ENCODE data around the gene PRUNE2.
A peak's percentile ranks its signal among the peaks of the same experiment; 100 is the strongest.

PRUNE2 gene

DNA sequence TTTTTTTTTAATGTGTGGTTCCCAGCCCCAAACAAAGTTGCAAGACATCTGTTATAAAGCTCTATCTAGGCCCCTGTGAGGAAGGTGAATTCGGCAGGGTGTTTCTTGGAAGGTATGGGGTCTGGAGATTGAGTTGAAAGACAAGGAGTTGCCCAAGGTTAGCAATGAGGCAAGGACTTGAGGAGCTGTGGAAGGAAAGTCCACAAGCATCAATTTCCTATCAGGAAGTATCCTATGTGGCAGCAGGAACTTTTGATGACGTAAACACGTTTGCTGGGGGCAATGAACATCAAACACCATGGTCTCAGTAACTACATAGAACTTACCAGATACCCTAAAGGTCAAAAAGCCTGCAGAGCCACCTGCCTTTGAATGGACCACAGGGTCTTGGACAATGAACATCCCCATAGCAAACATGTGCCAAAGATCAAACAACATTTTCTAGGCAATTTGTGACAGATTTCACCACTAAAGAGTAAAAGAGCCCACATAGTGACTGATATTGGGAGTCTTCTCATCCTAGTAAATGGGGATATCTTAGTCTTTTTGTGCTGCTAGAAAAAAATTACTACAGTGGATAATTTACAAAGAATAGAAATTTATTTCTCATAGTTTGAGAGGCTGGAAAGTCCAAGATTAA, 301.9 kb downstream of the PRUNE2 start:
- no peak overlapping the region for H3K27ac ChIP-seq
- TF ChIP-seq, protein P1, sequence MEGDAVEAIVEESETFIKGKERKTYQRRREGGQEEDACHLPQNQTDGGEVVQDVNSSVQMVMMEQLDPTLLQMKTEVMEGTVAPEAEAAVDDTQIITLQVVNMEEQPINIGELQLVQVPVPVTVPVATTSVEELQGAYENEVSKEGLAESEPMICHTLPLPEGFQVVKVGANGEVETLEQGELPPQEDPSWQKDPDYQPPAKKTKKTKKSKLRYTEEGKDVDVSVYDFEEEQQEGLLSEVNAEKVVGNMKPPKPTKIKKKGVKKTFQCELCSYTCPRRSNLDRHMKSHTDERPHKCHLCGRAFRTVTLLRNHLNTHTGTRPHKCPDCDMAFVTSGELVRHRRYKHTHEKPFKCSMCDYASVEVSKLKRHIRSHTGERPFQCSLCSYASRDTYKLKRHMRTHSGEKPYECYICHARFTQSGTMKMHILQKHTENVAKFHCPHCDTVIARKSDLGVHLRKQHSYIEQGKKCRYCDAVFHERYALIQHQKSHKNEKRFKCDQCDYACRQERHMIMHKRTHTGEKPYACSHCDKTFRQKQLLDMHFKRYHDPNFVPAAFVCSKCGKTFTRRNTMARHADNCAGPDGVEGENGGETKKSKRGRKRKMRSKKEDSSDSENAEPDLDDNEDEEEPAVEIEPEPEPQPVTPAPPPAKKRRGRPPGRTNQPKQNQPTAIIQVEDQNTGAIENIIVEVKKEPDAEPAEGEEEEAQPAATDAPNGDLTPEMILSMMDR (conservative IDR thresholded peaks at IDR 0.05), result no peak

DNA sequence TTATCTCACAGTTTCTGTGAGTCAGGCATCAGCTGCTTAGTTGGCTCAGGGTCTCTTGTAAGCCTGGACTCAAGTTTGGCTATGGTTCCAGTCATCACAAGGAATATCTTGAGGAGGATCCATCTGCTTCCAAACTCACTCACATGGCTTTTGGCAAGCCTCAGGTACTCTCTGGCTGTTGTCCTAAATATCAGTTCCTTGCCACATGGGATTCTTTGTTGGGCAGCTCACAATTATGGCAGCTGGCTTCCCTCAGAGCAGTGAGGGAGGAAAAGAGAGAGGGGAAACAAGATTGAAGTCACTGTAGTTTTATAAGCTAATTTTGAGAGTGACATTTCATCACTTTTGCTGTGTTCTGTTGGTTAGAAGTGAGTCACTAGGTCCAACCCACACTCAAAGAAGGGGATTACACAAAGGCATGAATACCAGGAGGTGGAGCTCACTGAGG, 302.4 kb downstream of the PRUNE2 start:
- no peak overlapping the region for H3K27ac ChIP-seq
- TF ChIP-seq, protein P1 (conservative IDR thresholded peaks at IDR 0.05), result no peak

DNA sequence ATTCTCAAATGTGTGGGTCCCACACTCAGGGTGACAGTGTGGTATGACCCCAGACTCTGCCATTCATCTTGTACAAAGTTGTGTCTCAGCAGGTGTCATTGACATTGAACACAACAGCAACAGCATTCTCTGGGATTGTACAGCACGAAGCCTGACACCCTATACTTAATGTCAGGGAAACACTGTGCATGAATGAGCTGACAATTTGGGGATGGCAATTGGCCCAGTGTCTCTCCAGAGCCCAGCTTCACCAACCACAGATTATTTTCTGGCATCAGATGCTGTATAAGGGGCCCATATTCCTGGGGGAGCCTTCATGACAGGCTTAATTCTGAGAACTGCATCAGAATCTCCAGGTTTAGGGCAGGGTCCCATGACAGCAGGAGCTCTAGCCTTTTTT, 303.7 kb downstream of the PRUNE2 start:
- H3K27ac ChIP-seq, result no peak overlapping the region
- TF ChIP-seq, protein P1 (conservative IDR thresholded peaks at IDR 0.05), result no peak

DNA sequence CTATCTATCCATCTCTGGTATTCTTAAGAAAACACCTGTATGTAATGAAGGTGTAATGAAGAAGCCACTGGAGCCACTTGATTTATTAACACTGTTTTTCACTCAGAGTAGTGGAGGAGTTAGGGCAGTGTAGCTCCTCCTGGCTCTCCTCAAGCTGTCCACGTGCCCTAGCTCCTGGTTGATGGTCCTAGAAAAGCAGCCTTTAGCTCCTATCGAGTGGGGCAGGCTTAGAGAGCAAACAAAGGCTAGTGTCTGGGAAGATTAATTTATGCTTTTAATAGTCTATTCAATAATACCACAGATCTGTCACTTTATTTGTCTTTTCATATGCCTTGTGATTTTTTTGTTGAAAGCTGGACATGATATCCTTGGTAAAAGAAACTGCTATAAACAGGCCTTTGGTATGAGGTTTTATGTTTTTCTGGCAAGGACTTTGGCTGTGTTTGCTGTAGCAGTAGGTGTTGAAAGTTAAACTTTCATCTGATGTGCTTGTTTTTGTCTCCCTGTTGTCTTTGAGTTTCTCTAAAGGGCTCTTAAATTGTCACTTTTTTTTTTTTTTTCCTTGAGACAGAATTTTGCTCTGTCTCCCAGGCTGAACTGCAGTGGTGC, 305.8 kb downstream of the PRUNE2 start:
- H3K27ac ChIP-seq, result peak overlapping the region; percentile 53
- TF ChIP-seq, protein P1 (conservative IDR thresholded peaks at IDR 0.05), result no peak

DNA sequence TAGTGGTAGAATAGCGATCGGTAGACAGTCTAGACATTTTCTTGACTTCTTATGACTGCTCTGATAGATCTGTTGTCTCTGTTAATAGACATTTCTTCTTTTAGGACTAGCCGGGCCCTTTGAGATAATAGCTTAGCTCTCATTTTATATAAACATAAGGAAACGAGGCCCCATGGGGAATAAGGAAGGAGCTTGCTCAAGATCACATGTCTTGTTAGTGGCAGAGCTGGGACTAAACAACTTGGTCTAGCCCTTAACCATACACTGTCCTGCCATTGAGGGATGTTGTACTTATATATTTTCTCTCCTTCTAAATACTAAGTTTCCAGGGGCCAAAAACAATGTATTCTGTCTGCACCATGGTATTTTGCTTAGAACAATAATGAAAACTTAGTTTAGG, 306.9 kb downstream of the PRUNE2 start:
- no peak overlapping the region for H3K27ac ChIP-seq
- TF ChIP-seq, protein P1 (conservative IDR thresholded peaks at IDR 0.05), result no peak

DNA sequence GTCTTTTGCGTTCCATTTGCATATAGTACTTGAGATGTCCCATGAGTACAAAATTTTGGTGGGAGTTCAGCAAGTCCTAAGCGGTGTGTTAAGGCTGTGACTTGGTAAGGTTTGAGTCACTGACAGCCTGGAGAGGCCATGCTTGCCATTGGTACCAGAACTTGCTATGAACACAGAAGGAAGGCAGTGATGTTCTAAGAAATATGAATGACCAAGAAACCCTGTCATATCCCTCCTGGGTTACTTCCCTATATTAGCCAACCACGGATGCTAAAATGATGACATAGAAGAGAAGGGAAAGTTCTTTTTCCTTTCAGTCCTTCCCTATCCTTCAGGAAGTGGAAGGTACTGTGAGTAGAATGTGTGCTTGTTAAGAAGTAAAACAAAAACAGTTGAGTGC, 310.3 kb downstream of the PRUNE2 start:
- TF ChIP-seq, protein P1 (conservative IDR thresholded peaks at IDR 0.05), result no peak
- no peak overlapping the region for H3K27ac ChIP-seq

DNA sequence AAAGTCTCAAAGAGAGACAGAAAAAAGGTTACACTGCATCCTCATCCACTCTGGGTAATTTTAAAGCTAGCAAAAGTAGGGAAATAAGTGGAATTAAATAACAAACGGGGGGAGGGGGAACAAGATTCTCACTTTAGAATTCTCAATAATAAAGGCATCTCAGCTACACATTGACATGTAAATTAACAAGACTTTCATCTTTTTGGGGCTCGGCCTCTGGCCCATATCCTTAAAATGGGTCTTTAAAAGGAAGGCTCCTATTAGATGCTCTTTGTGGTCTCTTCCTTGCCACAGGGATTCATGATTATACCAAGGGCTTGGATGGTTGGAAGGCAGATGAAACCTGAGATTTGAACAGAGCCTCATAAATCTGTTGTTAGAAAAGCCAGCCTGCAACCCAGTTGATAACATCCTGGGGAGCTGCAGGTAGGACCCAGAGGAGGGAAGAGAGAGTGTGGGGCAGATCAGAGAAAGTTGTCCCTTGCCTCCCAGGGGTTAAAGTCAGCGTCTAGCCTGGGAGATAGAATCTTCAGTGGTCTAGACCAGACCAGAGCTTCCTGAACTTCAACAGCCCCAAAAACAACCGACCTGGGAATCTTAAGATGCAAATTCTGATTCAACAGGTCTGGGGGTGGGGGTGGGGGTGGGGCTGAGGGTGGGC, 311.0 kb downstream of the PRUNE2 start:
- peak overlapping the region; percentile 48 for H3K27ac ChIP-seq
- TF ChIP-seq, protein P1 (conservative IDR thresholded peaks at IDR 0.05), result no peak

DNA sequence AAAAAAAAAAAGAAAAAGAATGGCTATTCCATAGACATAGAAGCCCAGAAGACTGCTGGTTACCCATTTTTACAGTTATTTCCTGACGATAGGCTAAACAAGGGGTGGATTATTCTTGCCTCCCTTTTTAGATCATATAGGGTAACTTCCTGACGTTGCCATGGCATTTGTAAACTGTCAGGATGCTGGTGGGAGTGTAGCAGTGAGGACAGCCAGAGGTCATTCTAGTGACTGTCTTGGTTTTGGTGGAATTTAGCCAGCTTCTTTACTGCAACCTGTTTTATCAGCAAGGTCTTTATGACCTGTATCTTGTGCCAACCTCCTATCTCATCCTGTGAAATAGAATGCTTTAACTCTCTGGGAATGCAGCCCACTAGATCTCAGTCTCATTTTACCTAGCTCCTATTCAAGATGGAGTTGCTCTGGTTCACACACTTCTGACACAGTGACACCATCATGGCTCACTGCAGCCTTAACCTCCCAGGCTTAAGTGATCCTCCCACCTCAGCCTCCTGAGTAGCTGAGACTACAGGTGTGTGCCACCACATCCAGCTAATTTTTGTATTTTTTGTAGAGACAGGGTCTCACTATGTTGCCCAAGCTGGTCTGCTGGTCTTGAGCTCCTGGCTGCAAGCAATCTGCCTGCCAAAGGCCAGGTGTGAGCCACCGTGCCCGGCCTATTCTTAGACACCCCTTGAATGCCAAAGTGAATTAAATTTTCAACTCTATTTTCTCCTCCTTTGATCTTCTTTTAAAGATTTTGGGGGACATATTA, 311.8 kb downstream of the PRUNE2 start:
- H3K27ac ChIP-seq, result peak overlapping the region; percentile 48

All from VCaP (cell line).